Urinary bladder (tissue), 4 donors: ENCODE data around the gene WASL. TPM values are rescaled to one million over a fixed set of nuclear protein-coding genes. Genes with fewer than 3 reads are reported as not detected.
"Not testable (repeated sequence)": the region's sequence is repeated elsewhere in the genome, so short reads cannot be mapped to it uniquely, and the experiment has no call there.

Source experiments
- DNase-seq: peaks from one replicate; pipeline ENCODE4 v3.0.0-alpha.2; 2015; ENCODE audit errors: extremely low spot score
- H3K27ac ChIP-seq: one replicate; pipeline ENCODE4 v1.5.1; 2013; ENCODE audit warnings: low read depth, mild to moderate bottlenecking, moderate library complexity
- H3K36me3 ChIP-seq: one replicate; pipeline ENCODE4 v1.6.1; 2013; ENCODE audit warnings: mild to moderate bottlenecking, moderate library complexity; ENCODE audit not compliant: insufficient read depth
- H3K4me1 ChIP-seq: one replicate; pipeline ENCODE4 v1.6.1; 2013; ENCODE audit warnings: mild to moderate bottlenecking, moderate library complexity; ENCODE audit not compliant: insufficient read depth
- H3K4me3 ChIP-seq: one replicate; pipeline ENCODE4 v1.5.1; 2013; ENCODE audit warnings: low read depth, low read length
- WGBS: extraction: QIAGEN DNeasy Blood & Tissue Kit; methylation state at CpG from one replicate; pipeline ENCODE4 v1.1.7; 2013; 5-methylcytosine and 5-hydroxymethylcytosine counted together
- polyA plus RNA-seq: library from polyadenylated mRNA; stranded (reverse); fragments of 200-250 nt; gene quantifications from one replicate; pipeline ENCODE4 v1.2.3, GENCODE V29; 2013
- total RNA-seq: library from RNA; depleted of rRNA; stranded (reverse); fragments of >200 nt; gene quantifications from one replicate; pipeline ENCODE4 v1.2.3, GENCODE V29; 2014
- donor health status: healthy with polysubstance abuse.
- donor health status: healthy.

The WASL gene
- total and polyA plus RNA-seq, 2 donors: 31.3 to 56.3 TPM

DNA sequence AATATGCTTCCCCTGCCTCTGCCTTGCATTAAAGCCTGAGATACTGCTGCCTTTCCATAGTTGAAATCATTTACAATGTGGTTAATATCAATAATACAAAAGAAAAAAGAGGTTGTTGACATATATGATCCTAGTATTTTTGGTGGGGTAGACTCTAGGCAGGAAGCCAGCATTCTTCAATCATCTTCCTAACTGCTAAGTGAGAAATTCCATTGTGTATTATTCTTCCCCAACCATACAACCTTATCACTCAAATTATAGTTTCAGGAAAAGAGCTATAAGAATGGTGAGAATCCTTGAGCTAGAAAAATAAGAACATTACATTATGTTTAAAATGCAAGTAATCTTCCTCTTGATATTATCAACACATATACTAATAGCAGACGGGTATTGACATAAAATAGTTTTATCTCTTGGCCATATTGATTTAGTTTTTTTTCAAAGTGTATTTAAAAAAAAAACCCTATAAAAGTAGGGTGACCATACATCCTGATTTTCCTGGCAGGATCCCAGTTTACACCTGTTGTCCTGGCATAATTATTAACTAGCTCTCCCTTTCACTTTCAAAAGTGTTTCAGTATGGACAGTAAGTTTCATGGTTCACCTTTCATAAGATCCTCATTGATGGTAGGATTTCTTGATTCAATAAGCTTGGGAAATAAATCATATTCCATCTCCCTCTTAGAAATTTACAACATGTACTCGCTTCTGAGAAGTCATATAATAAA is 33.4 kb upstream of the WASL start:
- DNase-seq: no peak
- Histone ChIP-seq H3K36me3 (no peaks in the 10 kb centered on the region), H3K4me3 (no peak overlapping the region), H3K27ac (no peak overlapping the region), H3K4me1 (no peaks in the 10 kb centered on the region)
- 76% methylated on average over 2 of the region's 2 CpGs for WGBS

DNA sequence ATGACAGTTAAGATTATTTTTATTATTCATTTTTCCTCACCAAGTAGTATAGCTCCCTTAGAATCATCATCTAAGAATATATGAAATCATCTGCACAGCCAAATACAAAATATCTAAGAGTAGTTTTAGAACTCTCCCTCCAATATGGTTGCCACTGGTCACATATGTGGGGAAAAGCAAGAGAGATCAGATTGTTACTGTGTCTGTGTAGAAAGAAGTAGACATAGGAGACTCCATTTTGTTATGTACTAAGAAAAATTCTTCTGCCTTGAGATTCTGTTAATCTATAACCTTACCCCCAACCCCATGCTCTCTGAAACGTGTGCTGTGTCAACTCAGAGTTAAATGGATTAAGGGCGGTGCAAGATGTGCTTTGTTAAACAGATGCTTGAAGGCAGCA is 31.7 kb upstream of the WASL start:
- H3K4me1 ChIP-seq, DNase-seq, H3K36me3 ChIP-seq, H3K4me3 ChIP-seq, H3K27ac ChIP-seq: not testable (repeated sequence)
- 62% methylated on average over 2 of the region's 2 CpGs for WGBS

DNA sequence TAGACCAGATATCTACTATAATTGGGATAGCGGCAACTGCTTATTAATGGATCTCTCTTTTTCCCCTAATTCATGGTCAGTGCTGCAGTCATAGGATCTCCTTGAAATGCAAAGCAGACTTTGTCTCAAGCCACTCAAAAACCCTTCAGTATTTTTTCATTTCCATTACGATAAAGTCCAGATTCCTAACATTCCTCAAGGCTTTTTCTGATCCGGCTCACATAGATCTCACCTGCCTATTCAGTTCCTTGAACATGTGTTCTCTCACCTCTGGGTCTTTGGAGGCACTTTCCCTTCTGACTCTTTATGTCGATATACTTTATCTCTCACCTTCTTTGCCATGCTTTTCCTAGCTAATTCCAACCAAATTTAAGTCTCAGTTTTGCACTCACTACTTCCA is 25.7 kb upstream of the WASL start:
- 67% methylated on average over 4 of the region's 4 CpGs for WGBS
- H3K4me3 ChIP-seq: no peak overlapping the region
- no peak for DNase-seq
- no peaks in the 10 kb centered on the region for H3K36me3 ChIP-seq
- H3K4me1 ChIP-seq: no peaks in the 10 kb centered on the region
- no peak overlapping the region for H3K27ac ChIP-seq

DNA sequence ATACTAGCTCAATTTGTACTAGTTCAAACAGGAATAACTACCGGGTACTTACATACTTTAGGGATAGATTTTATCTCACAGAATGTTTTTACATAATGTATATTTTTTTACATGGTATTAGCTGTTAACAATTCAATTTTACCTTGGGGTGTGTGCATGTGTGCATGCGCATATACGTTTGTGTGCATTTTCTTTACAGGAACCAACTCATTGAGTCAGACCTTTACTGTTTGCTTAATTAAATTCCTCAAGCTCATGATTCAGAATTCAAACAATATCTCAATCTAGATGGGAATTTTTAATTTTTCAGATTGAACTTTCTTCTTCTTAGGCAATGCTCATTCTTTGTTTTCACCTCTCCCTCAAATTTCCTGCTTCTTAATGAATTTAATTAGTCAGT is 24.7 kb upstream of the WASL start:
- H3K36me3 ChIP-seq: no peaks in the 10 kb centered on the region
- no peak for DNase-seq
- no peak overlapping the region for H3K27ac ChIP-seq
- no peaks in the 10 kb centered on the region for H3K4me1 ChIP-seq
- WGBS: 91% methylated on average over 3 of the region's 3 CpGs
- no peak overlapping the region for H3K4me3 ChIP-seq

DNA sequence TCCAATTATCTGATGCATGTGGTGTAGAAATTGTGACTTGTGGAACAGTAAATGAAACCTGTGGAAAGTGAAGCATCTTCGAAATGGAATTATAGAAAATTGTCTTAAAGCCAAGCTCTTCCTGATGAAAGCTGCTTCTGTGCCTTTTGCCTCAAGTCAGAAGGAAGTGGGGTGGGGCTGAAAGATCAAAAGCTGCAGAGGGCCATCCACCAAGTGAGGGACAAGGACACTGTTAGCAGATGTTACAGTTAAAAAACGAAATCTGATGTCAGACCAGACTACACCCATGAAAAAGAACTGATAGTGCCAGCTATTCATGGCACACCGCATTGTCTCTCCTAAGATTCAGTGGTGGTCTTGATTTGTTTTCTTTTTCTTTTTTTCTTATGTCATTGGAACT is 23.8 kb upstream of the WASL start:
- H3K4me1 ChIP-seq: no peaks in the 10 kb centered on the region
- H3K27ac ChIP-seq: no peak overlapping the region
- no peak for DNase-seq
- H3K36me3 ChIP-seq: no peaks in the 10 kb centered on the region
- WGBS: 68% methylated on average over 3 of the region's 3 CpGs
- H3K4me3 ChIP-seq: no peak overlapping the region

DNA sequence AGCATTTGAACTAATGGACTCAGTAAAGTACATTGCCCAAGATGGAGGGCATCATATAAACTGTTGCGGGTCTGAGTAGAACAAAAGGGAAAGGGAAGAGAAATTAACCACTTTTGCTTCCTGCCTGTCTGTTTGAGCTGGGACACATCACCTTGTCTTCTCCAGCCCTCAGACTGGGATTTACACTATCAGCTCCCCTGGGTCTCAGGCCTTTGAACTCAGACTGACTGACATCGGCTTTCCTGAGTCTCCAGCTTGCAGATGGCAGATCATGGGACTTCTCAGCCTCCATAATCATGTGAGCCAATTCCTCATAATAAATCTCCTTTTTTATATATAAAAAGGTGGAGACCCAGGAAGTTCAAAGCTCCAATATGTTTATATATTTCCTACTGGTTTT is 23.0 kb upstream of the WASL start:
- no peak overlapping the region for H3K4me3 ChIP-seq
- no peaks in the 10 kb centered on the region for H3K36me3 ChIP-seq
- no peak for DNase-seq
- no peak overlapping the region for H3K27ac ChIP-seq
- 80% methylated on average over 2 of the region's 2 CpGs for WGBS
- H3K4me1 ChIP-seq: no peaks in the 10 kb centered on the region

DNA sequence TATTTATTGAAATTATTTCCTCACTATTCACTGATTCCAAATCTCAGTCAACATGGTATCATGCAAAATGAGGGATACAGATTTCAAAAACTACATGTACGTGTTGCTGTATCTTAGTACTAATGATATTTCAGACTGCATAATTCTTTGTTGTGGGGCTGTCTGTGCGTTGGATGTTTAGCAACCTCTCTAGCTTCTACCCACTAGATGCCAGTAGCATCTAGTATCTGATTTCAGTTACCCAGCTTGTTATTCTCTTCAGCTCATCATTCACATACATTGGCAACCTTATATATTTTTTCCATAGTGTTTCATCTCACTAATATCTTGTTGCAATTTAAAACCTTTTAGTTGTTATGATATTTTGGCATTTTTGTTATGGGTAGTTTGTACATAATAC is 22.5 kb upstream of the WASL start:
- WGBS: 72% methylated on average over 2 of the region's 2 CpGs
- no peak overlapping the region for H3K4me3 ChIP-seq
- DNase-seq: no peak
- no peaks in the 10 kb centered on the region for H3K4me1 ChIP-seq
- no peaks in the 10 kb centered on the region for H3K36me3 ChIP-seq
- no peak overlapping the region for H3K27ac ChIP-seq

DNA sequence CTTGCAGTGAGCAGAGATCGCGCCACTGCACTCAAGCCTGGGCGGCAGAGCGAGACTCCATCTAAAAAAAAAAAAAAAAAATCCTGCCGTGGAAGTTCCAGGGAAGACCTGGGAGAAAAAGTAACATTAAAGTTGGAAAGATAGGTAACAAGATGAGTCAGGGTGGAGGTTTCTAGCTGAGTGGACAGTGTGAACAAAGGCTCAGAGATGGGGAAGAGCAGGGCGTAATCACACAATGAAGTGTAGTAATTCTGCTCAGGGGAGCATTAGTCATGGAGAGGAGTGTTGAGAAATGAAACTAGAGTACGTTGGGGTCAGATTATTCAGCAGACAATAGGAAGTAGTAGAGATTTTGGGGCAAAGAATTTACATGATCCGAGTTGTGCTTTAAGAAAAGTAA is 21.6 kb upstream of the WASL start:
- Histone ChIP-seq H3K27ac (no peak overlapping the region), H3K4me1 (no peaks in the 10 kb centered on the region), H3K36me3 (no peaks in the 10 kb centered on the region), H3K4me3 (no peak overlapping the region)
- WGBS: 83% methylated on average over 8 of the region's 8 CpGs
- DNase-seq: no peak

DNA sequence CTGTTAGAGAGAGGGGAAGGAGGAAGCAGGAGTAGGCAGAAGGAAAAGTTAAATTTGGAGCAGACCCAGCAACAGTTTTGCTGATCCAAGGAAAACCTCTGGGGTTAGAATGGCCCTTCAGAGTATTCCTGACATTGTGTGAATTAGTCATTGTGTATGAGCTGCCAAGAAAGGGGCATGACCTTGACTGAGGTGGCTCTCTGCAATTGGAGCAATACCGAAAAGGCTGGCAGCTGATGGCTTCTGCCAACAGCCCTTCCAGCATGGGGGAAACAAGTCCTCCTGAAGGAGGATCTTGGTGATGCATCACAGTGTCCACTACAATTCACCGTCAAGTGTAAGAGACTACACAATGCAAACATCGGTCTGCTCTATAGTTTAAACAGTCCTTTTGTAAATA is 20.6 kb upstream of the WASL start:
- no peaks in the 10 kb centered on the region for H3K36me3 ChIP-seq
- no peak overlapping the region for H3K4me3 ChIP-seq
- no peak overlapping the region for H3K27ac ChIP-seq
- DNase-seq: no peak
- 79% methylated on average over 3 of the region's 3 CpGs for WGBS
- no peaks in the 10 kb centered on the region for H3K4me1 ChIP-seq

DNA sequence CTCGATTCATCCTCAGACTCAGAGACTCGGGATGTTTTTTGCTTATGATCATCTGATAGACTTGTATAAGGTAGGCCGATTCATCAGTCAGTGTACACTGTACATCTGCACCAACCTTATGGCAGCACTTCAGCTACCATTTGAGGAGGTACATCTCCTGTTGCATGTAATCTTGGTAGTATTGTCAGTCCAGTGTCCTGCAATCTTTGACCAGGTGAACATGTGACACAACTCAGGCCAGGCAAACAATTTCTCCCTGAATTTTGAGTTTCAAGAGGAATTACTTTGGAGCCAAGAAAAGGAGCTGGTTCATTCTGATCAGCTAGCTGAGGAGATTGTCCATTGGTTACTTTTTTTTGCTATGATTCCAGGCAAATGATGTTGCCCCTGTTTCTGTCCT is 19.7 kb upstream of the WASL start:
- no peak overlapping the region for H3K4me3 ChIP-seq
- DNase-seq: no peak
- no peak overlapping the region for H3K27ac ChIP-seq
- H3K36me3 ChIP-seq: no peaks in the 10 kb centered on the region
- WGBS: 97% methylated on average over 3 of the region's 3 CpGs
- no peaks in the 10 kb centered on the region for H3K4me1 ChIP-seq

DNA sequence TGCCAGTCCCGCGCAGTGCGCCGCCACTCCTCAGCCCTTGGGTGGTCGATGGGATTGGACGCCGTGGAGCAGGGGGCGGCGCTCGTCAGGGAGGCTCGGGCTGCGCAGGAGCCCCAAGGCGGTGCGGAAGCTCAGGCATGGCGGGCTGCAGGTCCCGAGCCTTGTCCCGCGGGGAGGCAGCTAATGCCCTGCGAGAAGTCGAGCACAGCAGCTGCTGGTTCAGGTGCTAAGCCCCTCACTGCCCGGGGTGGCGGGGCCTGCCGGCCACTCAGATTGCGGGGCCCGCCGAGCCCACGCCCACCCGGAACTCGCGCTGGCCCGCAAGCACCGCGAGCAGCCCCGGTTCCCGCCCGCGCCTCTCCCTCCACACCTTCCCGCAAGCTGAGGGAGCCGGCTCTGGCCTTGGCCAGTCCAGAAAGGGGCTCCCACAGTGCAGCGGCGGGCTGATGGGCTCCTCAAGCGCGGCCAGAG is 14.4 kb upstream of the WASL start:
- no peak overlapping the region for H3K4me3 ChIP-seq
- no peaks in the 10 kb centered on the region for H3K4me1 ChIP-seq

DNA sequence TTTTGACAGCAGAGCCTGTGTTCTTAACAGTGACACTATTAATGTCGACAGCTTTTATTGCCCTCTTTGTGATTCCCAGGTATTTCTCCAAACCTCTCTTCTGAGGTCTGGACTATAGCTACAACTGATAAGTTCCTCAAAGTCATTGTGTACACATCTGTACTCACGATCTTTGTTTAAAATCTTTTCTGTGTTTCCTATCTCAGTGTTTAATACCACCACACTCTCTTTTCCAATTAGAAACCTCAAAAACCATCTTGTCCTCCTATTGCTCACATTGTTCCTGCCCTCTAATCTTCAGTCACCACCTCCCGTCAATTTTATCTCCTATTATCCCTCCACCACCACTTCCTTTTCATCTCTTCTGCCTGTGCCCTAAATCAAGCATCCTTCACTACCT is 12.9 kb upstream of the WASL start:
- H3K4me1 ChIP-seq: peaks cover 1% of the 10 kb centered on the region
- 27% methylated on average over 3 of the region's 3 CpGs for WGBS
- no peak overlapping the region for H3K27ac ChIP-seq
- no peak overlapping the region for H3K4me3 ChIP-seq
- H3K36me3 ChIP-seq: no peaks in the 10 kb centered on the region
- DNase-seq: no peak

More for the DNA sequence above, 14.4 kb upstream of the WASL start:
- no peaks in the 10 kb centered on the region for H3K36me3 ChIP-seq
- no peak for DNase-seq
- WGBS: 97% methylated on average over 43 of the region's 43 CpGs
- H3K27ac ChIP-seq: no peak overlapping the region

DNA sequence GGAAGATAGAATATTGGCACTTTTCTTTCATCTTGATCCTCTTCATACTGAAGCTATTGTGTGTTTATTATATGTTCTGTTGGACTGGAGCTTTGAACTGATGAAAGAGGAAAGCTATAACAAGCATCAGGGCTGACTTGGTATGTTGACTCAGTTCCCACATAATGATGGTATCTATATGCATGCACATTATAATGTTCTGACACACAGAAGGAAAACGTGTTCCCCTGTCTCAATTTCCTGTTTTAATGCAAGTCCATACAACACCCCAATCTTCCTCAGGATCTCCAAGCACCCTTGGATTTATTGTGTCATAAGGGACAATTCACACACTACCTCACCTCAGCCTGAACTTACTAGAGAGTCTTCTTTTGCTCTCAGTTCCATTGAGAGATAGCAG is 8.3 kb upstream of the WASL start:
- 60% methylated on average over 1 of the region's 1 CpG for WGBS
- Histone ChIP-seq H3K36me3 (no peaks in the 10 kb centered on the region), H3K27ac (no peak overlapping the region), H3K4me1 (peaks cover 1% of the 10 kb centered on the region), H3K4me3 (no peak overlapping the region)
- no peak for DNase-seq

DNA sequence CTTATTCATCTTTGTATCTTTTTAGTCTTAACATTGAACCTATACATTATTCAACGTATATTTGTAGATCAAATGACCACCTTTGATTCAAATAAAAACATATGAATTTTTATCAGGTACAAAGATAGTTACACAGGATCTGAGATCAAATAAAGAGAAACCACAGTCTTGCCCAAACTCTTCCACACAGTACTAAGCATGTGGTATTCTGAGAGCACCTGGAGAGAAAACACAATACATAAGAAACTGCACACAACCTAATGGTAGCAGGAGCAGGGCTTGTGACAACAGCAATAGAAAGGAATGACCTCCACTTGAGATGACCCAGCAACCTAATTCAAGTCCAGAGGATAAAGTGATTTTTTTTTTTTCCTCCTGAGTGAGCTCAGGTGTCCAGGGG is 6.5 kb upstream of the WASL start:
- peaks cover 1% of the 10 kb centered on the region for H3K4me1 ChIP-seq
- H3K36me3 ChIP-seq: no peaks in the 10 kb centered on the region
- 88% methylated on average over 1 of the region's 1 CpG for WGBS
- DNase-seq: no peak
- H3K27ac ChIP-seq: no peak overlapping the region
- no peak overlapping the region for H3K4me3 ChIP-seq
